ENCODE data around the gene ZC3H10. TPM values are rescaled to one million over a fixed set of nuclear protein-coding genes. Genes with fewer than 3 reads are reported as not detected.

Gene ZC3H10
- total and polyA plus RNA-seq, 2 of the 4 experiments (the other 2 are of a cell fraction): 1.5 to 3.6 TPM

DNA sequence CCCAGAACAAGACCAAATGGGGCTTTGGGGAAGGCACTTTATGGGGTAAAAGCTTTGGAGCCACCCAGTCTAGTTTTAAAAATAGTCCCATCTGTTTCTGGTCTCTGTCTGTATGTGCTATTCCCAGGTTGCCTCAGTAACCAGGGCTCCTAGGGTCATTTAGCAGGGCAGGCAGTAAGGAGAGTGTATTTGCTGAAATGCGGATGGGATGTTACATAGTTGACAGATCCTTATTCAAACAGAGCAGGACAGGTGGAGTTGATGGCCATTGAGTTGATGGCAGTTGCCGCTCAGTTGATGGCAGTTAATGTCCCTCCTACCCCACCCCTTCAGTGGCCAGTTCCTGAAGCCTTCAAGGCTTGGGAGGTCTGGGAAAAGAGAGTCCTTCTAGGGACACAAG is 4.6 kb downstream of the ZC3H10 start:
- Histone ChIP-seq H3K4me2 (ENCODE audit: low read depth, low read length) (no peak overlapping the region), H4K91ac (ENCODE audit: insufficient read depth, low read depth, low read length) (no peak overlapping the region), H3K18ac (ENCODE audit: low read depth, low read length) (no peak overlapping the region), H3K4me3 (ENCODE audit: insufficient read depth, low read depth, low read length) (no peak overlapping the region), H2BK20ac (ENCODE audit: low read depth, low read length) (no peak overlapping the region), H3K56ac (ENCODE audit: extremely low read depth, insufficient read depth, low read length) (no peak overlapping the region), H2BK15ac (ENCODE audit: low read depth, low read length) (no peak overlapping the region), H3K9ac (ENCODE audit: low read depth, low read length) (no peak overlapping the region), H2BK120ac (ENCODE audit: low read depth, low read length) (no peak overlapping the region), H3K14ac (replicated peaks; ENCODE audit: low read depth, low read length) (no peak overlapping the region), H3K79me1 (ENCODE audit: low read depth in 1 of 2, low read length in 2 of 2) (peaks cover 19 to 71% of the 10 kb centered on the region in 2 experiments), H2AFZ (replicated peaks; ENCODE audit: low read length, poor library complexity) (no peak overlapping the region), H2AK9ac (replicated peaks; ENCODE audit: low read depth, low read length, poor library complexity) (no peak overlapping the region), H4K5ac (ENCODE audit: low read depth, low read length) (no peak overlapping the region), H2BK5ac (ENCODE audit: low read depth, low read length, poor library complexity, severe bottlenecking) (no peak overlapping the region), H4K20me1 (ENCODE audit: insufficient read depth, low read length) (peaks cover 3% of the 10 kb centered on the region), H3K27me3 (ENCODE audit: control insufficient read depth, insufficient read depth, low read length) (no peaks in the 10 kb centered on the region), H2AK5ac (ENCODE audit: low read depth, low read length) (no peak overlapping the region), H3K9me1 (ENCODE audit: insufficient read depth, low read length) (no peaks in the 10 kb centered on the region), H3K9me3 (ENCODE audit: control insufficient read depth, insufficient read depth, low read length) (no peaks in the 10 kb centered on the region), H4K8ac (ENCODE audit: low read depth in 2 of 2, low read length in 2 of 2) (no peak overlapping the region), H3K4me1 (ENCODE audit: control insufficient read depth, insufficient read depth, low read length) (peaks cover 12% of the 10 kb centered on the region), H3K4ac (ENCODE audit: low read depth, low read length) (no peak overlapping the region), H3K23ac (ENCODE audit: low read depth, low read length) (no peak overlapping the region), H3K27ac (ENCODE audit: insufficient read depth, low read length) (no peak overlapping the region), H3K36me3 (ENCODE audit: control insufficient read depth, insufficient read depth, low read length) (peaks cover 15% of the 10 kb centered on the region)
- ChIA-PET CTCF (interaction anchor here (0.6 kb wide), 1 partner anchor 389 kb away, joined by 3 read pairs; no protein-coding TSS in a partner anchor), POLR2A (ENCODE audit: unreplicated experiment) (no interaction called here)
- dilution Hi-C loops (cut with HindIII; ENCODE audit: low sequenced_read_pairs, unreplicated experiment): no loop called here
- no CpG with 5 or more reads among the region's 2 CpGs for WGBS, 2 experiments (ENCODE audit: extremely low coverage in 2 of 2, insufficient read length in 1 of 2)
- no peak for ATAC-seq (ENCODE audit: low read depth)
- intact Hi-C loops (cut with micrococcal nuclease): no loop called here
- BruUV-seq (replicated peaks): no TSS peak
- TF ChIP-seq RCOR1 (IDR thresholded peaks at IDR 0.05; ENCODE audit: insufficient replicate concordance, low read length) (no peak), MAZ (IDR thresholded peaks at IDR 0.05; ENCODE audit: borderline replicate concordance, low read depth, low read length) (no peak)
- TF ChIP-seq, protein P1, sequence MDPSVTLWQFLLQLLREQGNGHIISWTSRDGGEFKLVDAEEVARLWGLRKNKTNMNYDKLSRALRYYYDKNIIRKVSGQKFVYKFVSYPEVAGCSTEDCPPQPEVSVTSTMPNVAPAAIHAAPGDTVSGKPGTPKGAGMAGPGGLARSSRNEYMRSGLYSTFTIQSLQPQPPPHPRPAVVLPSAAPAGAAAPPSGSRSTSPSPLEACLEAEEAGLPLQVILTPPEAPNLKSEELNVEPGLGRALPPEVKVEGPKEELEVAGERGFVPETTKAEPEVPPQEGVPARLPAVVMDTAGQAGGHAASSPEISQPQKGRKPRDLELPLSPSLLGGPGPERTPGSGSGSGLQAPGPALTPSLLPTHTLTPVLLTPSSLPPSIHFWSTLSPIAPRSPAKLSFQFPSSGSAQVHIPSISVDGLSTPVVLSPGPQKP (IDR thresholded peaks at IDR 0.05; ENCODE audit: borderline replicate concordance, low read depth, low read length): no peak
- DNase-seq: no peak
- in situ Hi-C loops (cut with MboI; ENCODE audit: low sequenced_read_pairs): no loop called here

Data from IMR-90 (cell line).